HepG2 (cell line): Measurements from ENCODE around the gene MYO18B. TPM values are rescaled to one million over a fixed set of nuclear protein-coding genes. Genes with fewer than 3 reads are reported as not detected.

ENCODE experiments used
- ATAC-seq: fragments of 200-7000 bp; cut with Tn5 transposase; 3 replicates; pipeline ENCODE4 v1.9.1; 2020; ENCODE audit warnings: mild to moderate bottlenecking, moderate library complexity
- BruUV-seq: library from RNA; stranded (reverse); fragments of 400-500 nt; replicated peaks from 2 replicates; lab custom pipeline; 2021; lab: Mats Ljungman, UMichigan
- CTCF ChIA-PET: fragments of 300-600 bp; formaldehyde crosslinking; extraction: SDS; loops from one replicate; lab custom pipeline; 2021; ENCODE audit warnings: low total read pairs, inconsistent platforms, low intra/inter-chr PET ratio; lab: Yijun Ruan, JAX
- POLR2A ChIA-PET: fragments of 350-600 bp; sonication (Branson Sonifier 250); formaldehyde crosslinking; loops from one replicate; lab custom pipeline; 2020; ENCODE audit warnings: antibody characterized with exemption, inconsistent platforms; lab: Yijun Ruan, JAX
- DNase-seq: peaks from one replicate; pipeline ENCODE4 v3.0.0-alpha.2; 2015; ENCODE audit warnings: low spot score
- FAIRE-seq: peaks from 3 replicates; lab custom pipeline; 2011; peaks lifted over from hg19 to GRCh38; lab: Jason Lieb, UNC
- H2AFZ ChIP-seq: one replicate; pipeline ENCODE4 v1.6.1; 2011; ENCODE audit warnings: low read length, inconsistent platforms
- H3K27ac ChIP-seq: fragments of 300-600 bp; 3 replicates; pipeline ENCODE4 v1.8.0; 2011; ENCODE audit warnings: mixed run types, mild to moderate bottlenecking, mixed read lengths, low read length, inconsistent platforms; ENCODE audit not compliant: insufficient read depth; ENCODE audit errors: extremely low read length
- H3K27me3 ChIP-seq, 2 experiments: fragments of 200-600 bp in 1 of 2; 2 replicates in 1 of 2; 3 replicates in 1 of 2; pipeline versions ENCODE4 v1.6.0 to v1.8.0; 2011; ENCODE audit warnings: low read length in 2 of 2, mild to moderate bottlenecking in 2 of 2, moderate library complexity in 2 of 2, inconsistent platforms in 1 of 2; ENCODE audit not compliant: insufficient read depth in 2 of 2, control insufficient read depth in 1 of 2
- H3K36me3 ChIP-seq, 2 experiments: fragments of 200-600 bp in 1 of 2; replicated peaks in 1 of 2; 2 replicates in 1 of 2; 3 replicates in 1 of 2; pipeline versions ENCODE4 v1.5.1 to v1.8.0; 2011; ENCODE audit warnings: low read length in 2 of 2, inconsistent platforms in 1 of 2; ENCODE audit not compliant: insufficient read depth in 2 of 2, control insufficient read depth in 1 of 2
- H3K4me1 ChIP-seq: 2 replicates; pipeline ENCODE4 v1.5.1; 2012; ENCODE audit warnings: low read length, inconsistent platforms; ENCODE audit not compliant: insufficient read depth
- H3K4me2 ChIP-seq: 2 replicates; pipeline ENCODE4 v1.6.0; 2011; ENCODE audit warnings: low read depth, low read length, inconsistent platforms
- H3K4me3 ChIP-seq, 3 experiments: fragments of 200-600 bp in 1 of 3; sonication (generic), shearing (Covaris generic) in 1 of 3; replicated peaks in 1 of 3; 2 replicates each; pipeline ENCODE4 v1.5.1; 2011 to 2016; ENCODE audit warnings: low read length in 3 of 3, inconsistent platforms in 2 of 3, low read depth in 2 of 3, mild to moderate bottlenecking in 2 of 3, control low read depth in 1 of 3, mixed read lengths in 1 of 3; ENCODE audit not compliant: insufficient read depth in 1 of 3
- H3K79me2 ChIP-seq: one replicate; pipeline ENCODE4 v1.6.1; 2011; ENCODE audit warnings: low read length, inconsistent platforms; ENCODE audit not compliant: insufficient read depth
- H3K9ac ChIP-seq: 2 replicates; pipeline ENCODE4 v1.6.0; 2011; ENCODE audit warnings: mild to moderate bottlenecking, low read depth, low read length, inconsistent platforms; ENCODE audit not compliant: insufficient read depth
- H3K9me3 ChIP-seq: 2 replicates; pipeline ENCODE4 v1.5.1; 2012; ENCODE audit warnings: mild to moderate bottlenecking, low read length
- H4K20me1 ChIP-seq: 2 replicates; pipeline ENCODE4 v1.6.0; 2011; ENCODE audit warnings: inconsistent platforms, mild to moderate bottlenecking, low read length, moderate library complexity; ENCODE audit not compliant: insufficient read depth
- ARHGAP35 ChIP-seq: sonication (generic); formaldehyde crosslinking; IDR thresholded peaks from 2 replicates; pipeline ENCODE4 v1.9.0; 2022; ENCODE audit warnings: mild to moderate bottlenecking, inconsistent platforms, moderate library complexity, missing genetic modification reagents, borderline replicate concordance
- ATF2 ChIP-seq: sonication (generic); formaldehyde crosslinking; IDR thresholded peaks from 2 replicates; pipeline ENCODE4 v1.4.0; 2020; ENCODE audit warnings: missing genetic modification reagents
- CENPT ChIP-seq: sonication (generic); formaldehyde crosslinking; IDR thresholded peaks from 2 replicates; pipeline ENCODE4 v1.8.0; 2022; ENCODE audit warnings: low read depth, mild to moderate bottlenecking, moderate library complexity, missing genetic modification reagents
- E2F2 ChIP-seq: sonication (generic); formaldehyde crosslinking; IDR thresholded peaks from 2 replicates; pipeline ENCODE4 v1.4.0; 2020; ENCODE audit warnings: missing genetic modification reagents, borderline replicate concordance
- HMGXB4 ChIP-seq, 2 experiments: sonication (generic) in 1 of 2; formaldehyde crosslinking in 1 of 2; IDR thresholded peaks; 2 replicates each; pipeline versions ENCODE4 v1.4.0 to v1.6.1; 2018 to 2020; ENCODE audit warnings: missing genetic modification reagents in 2 of 2, borderline replicate concordance in 1 of 2, low read depth in 1 of 2, mild to moderate bottlenecking in 1 of 2, missing biosample characterization in 1 of 2
- SAFB2 ChIP-seq: sonication (generic); formaldehyde crosslinking; IDR thresholded peaks from 2 replicates; pipeline ENCODE4 v1.5.1; 2020; ENCODE audit warnings: missing genetic modification reagents, low read depth, mild to moderate bottlenecking, borderline replicate concordance
- SIN3B ChIP-seq: fragments of 150-350 bp; IDR thresholded peaks from 2 replicates; pipeline ENCODE4 v1.6.1; 2014; ENCODE audit warnings: low read length
- TCF7L2 ChIP-seq: IDR thresholded peaks from 2 replicates; pipeline ENCODE4 v1.6.1; 2011; ENCODE audit warnings: mild to moderate bottlenecking, low read depth, low read length, moderate library complexity
- ZNF160 ChIP-seq: sonication (generic); formaldehyde crosslinking; IDR thresholded peaks from 2 replicates; pipeline ENCODE4 v1.8.0; 2022; ENCODE audit warnings: mild to moderate bottlenecking, inconsistent platforms, missing genetic modification reagents
- ZNF292 ChIP-seq: sonication (generic); formaldehyde crosslinking; IDR thresholded peaks from 2 replicates; pipeline ENCODE4 v1.8.1; 2022; ENCODE audit warnings: mild to moderate bottlenecking, low read depth, missing genetic modification reagents, borderline replicate concordance
- ZNF367 ChIP-seq: sonication (generic); formaldehyde crosslinking; IDR thresholded peaks from 2 replicates; pipeline ENCODE4 v1.4.0; 2020; ENCODE audit warnings: missing genetic modification reagents, borderline replicate concordance
- ZNF512 ChIP-seq: sonication (generic); formaldehyde crosslinking; IDR thresholded peaks from 2 replicates; pipeline ENCODE4 v1.4.0; 2020; ENCODE audit warnings: mild to moderate bottlenecking, missing genetic modification reagents
- ZNF547 ChIP-seq: sonication (generic); formaldehyde crosslinking; IDR thresholded peaks from 2 replicates; pipeline ENCODE4 v1.5.1; 2020; ENCODE audit warnings: mild to moderate bottlenecking, missing genetic modification reagents
- ZNF580 ChIP-seq: IDR thresholded peaks from 2 replicates; pipeline ENCODE4 v1.6.1; 2016; ENCODE audit warnings: low read depth, borderline replicate concordance
- WGBS: methylation state at CpG from one replicate; pipeline ENCODE4 v1.1.6; 2017; ENCODE audit warnings: low lambda C conversion rate; 5-methylcytosine and 5-hydroxymethylcytosine counted together
- in situ Hi-C: cut with HindIII; loops from 2 replicates; pipeline ENCODE4 v1.10.0; 2017; ENCODE audit warnings: low pct_unique_long_range_greater_than_20kb; ENCODE audit not compliant: extremely low pct_ligation_motif_present
- intact Hi-C: fragments of 100-400 bp; cut with micrococcal nuclease; formaldehyde crosslinking; loops from one replicate; pipeline ENCODE4 v1.10.0; 2022; ENCODE audit not compliant: unreplicated experiment
- polyA plus RNA-seq, 8 experiments: library from polyadenylated mRNA; depleted of rRNA in 3 of 8; stranded (reverse) in 7 of 8; unstranded in 1 of 8; fragments of >200 nt; fragmentation: Illumina TruSeq in 4 of 8; extraction: Trizol in 4 of 8; gene quantifications; 2 replicates each; pipeline versions ENCODE4 v1.2.1 to v1.2.3, GENCODE V29; 2011 to 2016; ENCODE audit warnings: low read depth in 4 of 8, missing spikeins in 1 of 8, mixed read lengths in 1 of 8; ENCODE audit not compliant: insufficient read depth in 1 of 8
- total RNA-seq, 5 experiments: library from RNA; depleted of rRNA; stranded (reverse); fragments of >200 nt; fragmentation: Illumina TruSeq; extraction: Trizol; gene quantifications; 2 replicates each; pipeline ENCODE4 v1.2.3, GENCODE V29; 2016; ENCODE audit warnings: low read depth in 1 of 5

Gene MYO18B
- total and polyA plus RNA-seq, 2 of the 13 experiments (the other 11 are each of a cell fraction or from before 2014, with no cell fraction given) = 0.01 TPM; not detected in 1

GRCh38 chr22:25961699-25962098 lies 219.7 kb downstream of the MYO18B start:
- Histone ChIP-seq H3K4me1 (peaks cover 4% of the 10 kb centered on the region), H3K27ac (no peak overlapping the region), H3K9ac (no peak overlapping the region), H3K27me3 (no peaks in the 10 kb centered on the region), H3K79me2 (no peaks in the 10 kb centered on the region), H3K4me3 (no peak overlapping the region), H2AFZ (no peak overlapping the region), H4K20me1 (no peaks in the 10 kb centered on the region), H3K9me3 (no peaks in the 10 kb centered on the region; the same call in 1 of the 2 replicates), H3K4me2 (no peak overlapping the region), H3K36me3 (no peaks in the 10 kb centered on the region)
- intact Hi-C loops (no loop called here), in situ Hi-C loops (no loop called here)
- 0% methylated on average over 3 of the region's 5 CpGs for WGBS
- FAIRE-seq (no peak), DNase-seq (no peak), ATAC-seq (no peak)
- TF ChIP-seq CENPT (CRISPR knock-in tag) (no peak), SAFB2 (CRISPR knock-in tag) (no peak), E2F2 (CRISPR knock-in tag) (no peak), ZNF547 (no peak), HMGXB4 (CRISPR knock-in tag; IDR thresholded peaks at IDR 0.05; ENCODE audit: borderline replicate concordance in 1 of 2, low read depth in 1 of 2) (no peak), ARHGAP35 (CRISPR knock-in tag) (no peak), ZNF580 (CRISPR knock-in tag) (no peak), ATF2 (no peak), ZNF367 (CRISPR knock-in tag) (no peak), SIN3B (no peak), ZNF160 (no peak), TCF7L2 (no peak), ZNF512 (CRISPR knock-in tag) (no peak), ZNF292 (CRISPR knock-in tag) (no peak)
- no TSS peak for BruUV-seq
- POLR2A ChIA-PET = no interaction called here
- CTCF ChIA-PET = no interaction called here
